OCI-LY1 (cell line): Measurements from ENCODE around the gene NDUFAF5.

ENCODE experiments used
- H2AFZ ChIP-seq: fragments of 200-600 bp; sonication (generic), shearing (Covaris generic); 2 replicates; pipeline ENCODE4 v1.6.0; 2014; ENCODE audit warnings: antibody characterized with exemption, mild to moderate bottlenecking, low read length
- H3F3A ChIP-seq: fragments of 200-600 bp; sonication (generic), shearing (Covaris generic); 2 replicates; pipeline ENCODE4 v1.6.0; 2014; ENCODE audit warnings: mild to moderate bottlenecking, antibody characterized with exemption, low read length, moderate library complexity; ENCODE audit not compliant: insufficient read depth
- H3K27ac ChIP-seq: fragments of 200-600 bp; sonication (generic); 2 replicates; pipeline ENCODE4 v1.5.1; 2014; ENCODE audit warnings: low read length, mixed run types, mild to moderate bottlenecking, low read depth; ENCODE audit not compliant: poor library complexity, severe bottlenecking
- H3K27me3 ChIP-seq: fragments of 200-600 bp; sonication (generic); 2 replicates; pipeline ENCODE4 v1.6.0; 2014; ENCODE audit warnings: antibody characterized with exemption, mild to moderate bottlenecking, low read length, moderate library complexity; ENCODE audit not compliant: insufficient read depth
- H3K36me3 ChIP-seq: fragments of 200-600 bp; sonication (generic); 2 replicates; pipeline ENCODE4 v1.6.1; 2014; ENCODE audit warnings: mild to moderate bottlenecking, antibody characterized with exemption, low read length, moderate library complexity, mixed read lengths; ENCODE audit not compliant: insufficient read depth
- H3K4me1 ChIP-seq: fragments of 200-600 bp; sonication (generic); 2 replicates; pipeline ENCODE4 v1.5.1; 2014; ENCODE audit warnings: mild to moderate bottlenecking, low read length, moderate library complexity; ENCODE audit not compliant: insufficient read depth, severe bottlenecking
- H3K4me2 ChIP-seq: fragments of 200-600 bp; sonication (generic), shearing (Covaris generic); 2 replicates; pipeline ENCODE4 v1.6.1; 2014; ENCODE audit warnings: low read length
- H3K4me3 ChIP-seq: fragments of 200-600 bp; sonication (generic); 2 replicates; pipeline ENCODE4 v1.5.1; 2014; ENCODE audit warnings: low read length, low read depth, mild to moderate bottlenecking, mixed read lengths; ENCODE audit not compliant: poor library complexity, severe bottlenecking
- H3K79me2 ChIP-seq: fragments of 200-600 bp; shearing (Covaris generic); 2 replicates; pipeline ENCODE4 v1.6.1; 2016; ENCODE audit warnings: mixed run types, low read length, mixed read lengths; ENCODE audit not compliant: insufficient read depth
- H3K9ac ChIP-seq: fragments of 200-600 bp; sonication (generic), shearing (Covaris generic); 2 replicates; pipeline ENCODE4 v1.6.1; 2014; ENCODE audit warnings: mild to moderate bottlenecking, low read length, mixed read lengths
- H3K9me2 ChIP-seq: fragments of 200-600 bp; sonication (generic), shearing (Covaris generic); 2 replicates; pipeline ENCODE4 v1.6.1; 2014; ENCODE audit warnings: low read depth, mild to moderate bottlenecking, low read length, mixed read lengths
- H3K9me3 ChIP-seq: fragments of 200-600 bp; shearing (Covaris generic); 2 replicates; pipeline ENCODE4 v1.6.1; 2014; ENCODE audit warnings: low read length, mixed read lengths
- H4K20me1 ChIP-seq: fragments of 200-600 bp; sonication (generic), shearing (Covaris generic); 2 replicates; pipeline ENCODE4 v1.6.0; 2016; ENCODE audit warnings: mild to moderate bottlenecking, low read length; ENCODE audit not compliant: insufficient read depth
- EZH2 ChIP-seq: fragments of 200-600 bp; sonication (generic), shearing (Covaris generic); IDR thresholded peaks from 2 replicates; pipeline ENCODE4 v1.8.0; 2017; ENCODE audit warnings: borderline replicate concordance, mixed run types, mild to moderate bottlenecking, antibody characterized with exemption, low read length, moderate library complexity, mixed read lengths
- TF ChIP-seq, protein P1 (sequence below): fragments of 200-600 bp; sonication (generic), shearing (Covaris generic); IDR thresholded peaks from 2 replicates; pipeline ENCODE4 v1.5.1; 2017; ENCODE audit warnings: mild to moderate bottlenecking, antibody characterized with exemption, low read length, moderate library complexity, mixed read lengths

The NDUFAF5 gene

DNA sequence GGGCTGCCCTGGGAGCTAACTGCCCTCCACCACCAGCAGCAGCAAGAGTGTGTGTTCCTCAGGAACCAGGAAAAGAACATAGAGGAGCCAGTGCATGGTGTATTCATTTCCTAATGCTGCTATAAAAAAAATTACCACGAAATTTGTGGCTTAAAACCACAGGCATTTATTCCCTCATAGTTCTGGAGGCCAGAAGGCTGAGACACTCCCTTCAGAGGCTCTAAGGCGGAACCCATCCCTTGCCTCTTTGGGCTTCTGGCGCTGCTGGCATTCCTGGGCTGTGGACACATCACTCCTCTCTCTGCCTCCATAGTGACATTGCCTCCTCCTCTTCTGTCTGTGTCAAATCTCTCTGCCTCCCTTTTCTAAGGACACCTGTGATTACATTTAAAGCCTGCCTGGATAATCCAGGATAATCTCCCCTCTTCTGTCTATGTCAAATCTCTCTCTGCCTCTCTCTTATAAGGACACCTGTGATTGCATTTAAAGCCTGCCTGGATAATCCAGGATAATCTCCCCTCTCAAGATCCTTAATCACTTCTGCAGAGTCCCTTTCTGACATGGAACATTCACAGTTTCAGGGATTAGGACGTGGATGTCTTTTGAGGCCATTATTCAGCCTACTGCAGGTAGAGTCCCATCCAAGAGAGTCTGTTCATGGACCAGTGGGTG is 54.7 kb downstream of the NDUFAF5 start:
- Histone ChIP-seq H3K36me3 (no peaks in the 10 kb centered on the region), H3K9me2 (no peaks in the 10 kb centered on the region), H3K27ac (no peak overlapping the region), H3F3A (no peaks in the 10 kb centered on the region), H3K4me3 (no peak overlapping the region), H3K4me2 (no peak overlapping the region), H2AFZ (no peak overlapping the region), H3K9me3 (no peaks in the 10 kb centered on the region), H4K20me1 (no peaks in the 10 kb centered on the region), H3K4me1 (no peaks in the 10 kb centered on the region), H3K9ac (no peak overlapping the region), H3K79me2 (no peaks in the 10 kb centered on the region), H3K27me3 (no peaks in the 10 kb centered on the region)
- no peak for TF ChIP-seq EZH2
- TF ChIP-seq, protein P1, sequence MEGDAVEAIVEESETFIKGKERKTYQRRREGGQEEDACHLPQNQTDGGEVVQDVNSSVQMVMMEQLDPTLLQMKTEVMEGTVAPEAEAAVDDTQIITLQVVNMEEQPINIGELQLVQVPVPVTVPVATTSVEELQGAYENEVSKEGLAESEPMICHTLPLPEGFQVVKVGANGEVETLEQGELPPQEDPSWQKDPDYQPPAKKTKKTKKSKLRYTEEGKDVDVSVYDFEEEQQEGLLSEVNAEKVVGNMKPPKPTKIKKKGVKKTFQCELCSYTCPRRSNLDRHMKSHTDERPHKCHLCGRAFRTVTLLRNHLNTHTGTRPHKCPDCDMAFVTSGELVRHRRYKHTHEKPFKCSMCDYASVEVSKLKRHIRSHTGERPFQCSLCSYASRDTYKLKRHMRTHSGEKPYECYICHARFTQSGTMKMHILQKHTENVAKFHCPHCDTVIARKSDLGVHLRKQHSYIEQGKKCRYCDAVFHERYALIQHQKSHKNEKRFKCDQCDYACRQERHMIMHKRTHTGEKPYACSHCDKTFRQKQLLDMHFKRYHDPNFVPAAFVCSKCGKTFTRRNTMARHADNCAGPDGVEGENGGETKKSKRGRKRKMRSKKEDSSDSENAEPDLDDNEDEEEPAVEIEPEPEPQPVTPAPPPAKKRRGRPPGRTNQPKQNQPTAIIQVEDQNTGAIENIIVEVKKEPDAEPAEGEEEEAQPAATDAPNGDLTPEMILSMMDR, result no peak

DNA sequence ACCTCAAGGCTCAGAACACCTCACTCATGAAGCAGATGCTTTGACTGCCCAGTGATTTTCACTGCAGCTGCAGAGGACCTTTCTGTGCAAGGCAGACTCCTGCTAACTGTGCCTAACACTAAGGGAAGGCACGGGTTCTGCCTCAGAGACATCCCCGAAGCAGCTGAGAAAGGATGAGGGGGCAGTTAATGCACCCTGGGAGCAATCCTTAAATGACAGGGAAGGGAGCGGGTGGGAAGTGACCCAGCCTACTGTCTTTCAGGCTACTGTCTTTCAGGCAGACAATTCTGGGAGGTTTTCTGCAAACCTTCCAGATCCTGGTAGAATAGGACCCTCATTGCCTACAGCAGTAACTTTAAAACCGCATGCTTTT is 55.3 kb downstream of the NDUFAF5 start:
- no peak overlapping the region for H3K4me3 ChIP-seq
- no peak overlapping the region for H2AFZ ChIP-seq
- H3K9me2 ChIP-seq, result no peaks in the 10 kb centered on the region
- H3K4me1 ChIP-seq, result no peaks in the 10 kb centered on the region
- no peaks in the 10 kb centered on the region for H3K79me2 ChIP-seq
- no peak overlapping the region for H3K9ac ChIP-seq
- no peaks in the 10 kb centered on the region for H4K20me1 ChIP-seq
- H3F3A ChIP-seq, result no peaks in the 10 kb centered on the region
- H3K27ac ChIP-seq, result no peak overlapping the region
- no peaks in the 10 kb centered on the region for H3K9me3 ChIP-seq
- no peaks in the 10 kb centered on the region for H3K27me3 ChIP-seq
- no peak overlapping the region for H3K4me2 ChIP-seq
- no peaks in the 10 kb centered on the region for H3K36me3 ChIP-seq
- no peak for TF ChIP-seq EZH2
- TF ChIP-seq, protein P1, result no peak

DNA sequence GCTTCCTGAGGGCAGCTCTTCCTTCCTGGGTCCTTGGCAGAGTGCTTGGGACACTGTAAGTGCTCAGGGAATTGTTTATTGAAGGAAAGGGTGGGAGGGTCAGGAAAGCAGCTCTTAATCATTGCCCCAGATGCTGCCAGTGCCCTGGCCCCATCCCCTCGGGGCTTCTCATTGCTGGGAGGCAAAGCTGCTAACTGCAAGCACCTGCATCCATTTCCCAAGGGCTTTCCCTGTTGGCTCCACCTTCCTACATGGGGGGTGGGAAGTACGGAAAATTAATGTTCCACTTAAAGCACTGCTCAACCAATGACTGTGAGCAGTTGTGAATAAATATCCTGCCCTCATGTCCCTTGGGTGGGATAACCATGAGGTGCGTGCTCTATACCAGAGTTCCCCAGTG is 56.4 kb downstream of the NDUFAF5 start:
- Histone ChIP-seq H3K27me3 (no peaks in the 10 kb centered on the region), H3K9ac (no peak overlapping the region), H3K4me3 (no peak overlapping the region), H3F3A (no peaks in the 10 kb centered on the region), H4K20me1 (no peaks in the 10 kb centered on the region), H3K79me2 (no peaks in the 10 kb centered on the region), H3K9me2 (no peaks in the 10 kb centered on the region), H3K9me3 (no peaks in the 10 kb centered on the region), H3K36me3 (no peaks in the 10 kb centered on the region), H3K4me1 (no peaks in the 10 kb centered on the region), H2AFZ (no peak overlapping the region), H3K4me2 (no peak overlapping the region), H3K27ac (no peak overlapping the region)
- TF ChIP-seq, protein P1, result no peak
- no peak for TF ChIP-seq EZH2
